Mesendoderm (in vitro differentiated cells): ENCODE measurements around the gene FOXP1.
A peak's percentile ranks its signal among the peaks of the same experiment; 100 is the strongest.

Experiments used
- DNase-seq: peaks from one replicate; pipeline ENCODE4 v3.0.0; 2013
- H2AK5ac ChIP-seq: 2 replicates; pipeline ENCODE4 v1.6.1; 2013; ENCODE audit warnings: low read length, inconsistent platforms
- H2BK120ac ChIP-seq: 2 replicates; pipeline ENCODE4 v1.6.1; 2013; ENCODE audit warnings: low read depth, mild to moderate bottlenecking, low read length, moderate library complexity, mixed read lengths
- H2BK15ac ChIP-seq: replicated peaks from 2 replicates; pipeline ENCODE4 v1.6.1; 2013; ENCODE audit warnings: low read depth, mild to moderate bottlenecking, moderate library complexity
- H2BK5ac ChIP-seq: 2 replicates; pipeline ENCODE4 v1.6.1; 2013; ENCODE audit warnings: low read length, inconsistent platforms
- H3K18ac ChIP-seq: 2 replicates; pipeline ENCODE4 v1.6.1; 2013; ENCODE audit warnings: mild to moderate bottlenecking, low read length, mixed read lengths
- H3K23ac ChIP-seq: one replicate; pipeline ENCODE4 v1.6.1; 2013; ENCODE audit warnings: low read length
- H3K27ac ChIP-seq: 2 replicates; pipeline ENCODE4 v1.5.1; 2013; ENCODE audit warnings: low read depth, mild to moderate bottlenecking, inconsistent platforms, low read length, moderate library complexity
- H3K27me3 ChIP-seq: 2 replicates; pipeline ENCODE4 v1.6.1; 2013; ENCODE audit warnings: low read length, control low read depth, mild to moderate bottlenecking, inconsistent platforms; ENCODE audit not compliant: insufficient read depth, poor library complexity
- H3K36me3 ChIP-seq: 2 replicates; pipeline ENCODE4 v1.6.1; 2013; ENCODE audit warnings: low read length, inconsistent platforms; ENCODE audit not compliant: control insufficient read depth, insufficient read depth
- H3K4ac ChIP-seq: one replicate; pipeline ENCODE4 v1.6.1; 2013; ENCODE audit warnings: low read depth, mild to moderate bottlenecking, low read length, moderate library complexity
- H3K4me1 ChIP-seq: 2 replicates; pipeline ENCODE4 v1.6.1; 2013; ENCODE audit warnings: low read depth, low read length, inconsistent platforms; ENCODE audit not compliant: control insufficient read depth
- H3K4me2 ChIP-seq: 2 replicates; pipeline ENCODE4 v1.6.1; 2013; ENCODE audit warnings: low read length
- H3K4me3 ChIP-seq: 2 replicates; pipeline ENCODE4 v1.5.1; 2013; ENCODE audit warnings: mild to moderate bottlenecking, low read length
- H3K56ac ChIP-seq: one replicate; pipeline ENCODE4 v1.6.1; 2013; ENCODE audit warnings: low read length
- H3K79me1 ChIP-seq: 2 replicates; pipeline ENCODE4 v1.6.1; 2013; ENCODE audit warnings: low read length, inconsistent platforms
- H3K79me2 ChIP-seq: 2 replicates; pipeline ENCODE4 v1.6.1; 2013; ENCODE audit warnings: mild to moderate bottlenecking, low read length; ENCODE audit not compliant: control insufficient read depth, insufficient read depth
- H3K9ac ChIP-seq: 2 replicates; pipeline ENCODE4 v1.6.1; 2013; ENCODE audit warnings: low read length, inconsistent platforms
- H4K5ac ChIP-seq: one replicate; pipeline ENCODE4 v1.6.1; 2013; ENCODE audit warnings: low read length
- H4K8ac ChIP-seq: one replicate; pipeline ENCODE4 v1.6.1; 2013; ENCODE audit warnings: low read depth, mild to moderate bottlenecking, control low read depth, low read length, moderate library complexity
- WGBS: extraction: QIAGEN DNeasy Blood & Tissue Kit; methylation state at CpG from one replicate; pipeline ENCODE4 v1.1.7; 2013; ENCODE audit warnings: low lambda C conversion rate, missing lambda C conversion rate; ENCODE audit not compliant: insufficient coverage; ENCODE audit errors: extremely low coverage; 5-methylcytosine and 5-hydroxymethylcytosine counted together

The FOXP1 gene

GRCh38 chr3:71489315-71489761 lies 94.2 kb downstream of the FOXP1 start:
- no peak overlapping the region for H3K4me3 ChIP-seq
- H3K79me1 ChIP-seq, result no peaks in the 10 kb centered on the region
- no peaks in the 10 kb centered on the region for H3K27me3 ChIP-seq
- no peak overlapping the region for H2BK5ac ChIP-seq
- no peak overlapping the region for H3K4ac ChIP-seq
- no peak overlapping the region for H2BK15ac ChIP-seq
- no CpG with 5 or more reads among the region's 9 CpGs for WGBS
- H4K5ac ChIP-seq, result no peak overlapping the region
- H3K27ac ChIP-seq, result no peak overlapping the region
- H3K9ac ChIP-seq, result no peak overlapping the region
- H2BK120ac ChIP-seq, result no peak overlapping the region
- H3K79me2 ChIP-seq, result no peaks in the 10 kb centered on the region
- no peak for DNase-seq
- no peaks in the 10 kb centered on the region for H3K4me1 ChIP-seq
- no peaks in the 10 kb centered on the region for H3K36me3 ChIP-seq
- H3K4me2 ChIP-seq, result no peak overlapping the region
- peak overlapping the region; percentile 7 for H3K18ac ChIP-seq
- H2AK5ac ChIP-seq, result no peak overlapping the region
- H3K56ac ChIP-seq, result no peak overlapping the region
- no peak overlapping the region for H4K8ac ChIP-seq
- H3K23ac ChIP-seq, result no peak overlapping the region

GRCh38 chr3:71488882-71489281 lies 94.6 kb downstream of the FOXP1 start:
- Histone ChIP-seq H3K36me3 (no peaks in the 10 kb centered on the region), H2BK5ac (no peak overlapping the region), H3K4ac (peak overlapping the region; percentile 31), H3K56ac (no peak overlapping the region), H3K4me1 (no peaks in the 10 kb centered on the region), H3K79me2 (no peaks in the 10 kb centered on the region), H3K9ac (no peak overlapping the region), H3K18ac (peak overlapping the region; percentile 7), H3K79me1 (no peaks in the 10 kb centered on the region), H3K27me3 (no peaks in the 10 kb centered on the region), H3K23ac (no peak overlapping the region), H3K27ac (no peak overlapping the region), H2BK120ac (no peak overlapping the region), H3K4me3 (no peak overlapping the region), H2AK5ac (no peak overlapping the region), H3K4me2 (no peak overlapping the region), H4K5ac (no peak overlapping the region), H2BK15ac (no peak overlapping the region), H4K8ac (no peak overlapping the region)
- WGBS, result no CpG with 5 or more reads among the region's 9 CpGs
- no peak for DNase-seq

GRCh38 chr3:71488391-71488809 lies 95.1 kb downstream of the FOXP1 start:
- Histone ChIP-seq H3K4me1 (no peaks in the 10 kb centered on the region), H3K9ac (no peak overlapping the region), H3K4me2 (no peak overlapping the region), H3K36me3 (no peaks in the 10 kb centered on the region), H3K18ac (no peak overlapping the region), H3K27me3 (no peaks in the 10 kb centered on the region), H2BK120ac (no peak overlapping the region), H3K79me1 (no peaks in the 10 kb centered on the region), H4K8ac (no peak overlapping the region), H2BK5ac (no peak overlapping the region), H3K56ac (no peak overlapping the region), H4K5ac (no peak overlapping the region), H2AK5ac (no peak overlapping the region), H3K4me3 (no peak overlapping the region), H3K27ac (no peak overlapping the region), H2BK15ac (no peak overlapping the region), H3K79me2 (no peaks in the 10 kb centered on the region), H3K4ac (no peak overlapping the region), H3K23ac (no peak overlapping the region)
- DNase-seq, result no peak
- no CpG with 5 or more reads among the region's 6 CpGs for WGBS

- no CpG with 5 or more reads among the region's 5 CpGs for WGBS
- Histone ChIP-seq H3K4me1 (no peaks in the 10 kb centered on the region), H3K9ac (no peak overlapping the region), H3K4me2 (no peak overlapping the region), H3K79me1 (no peaks in the 10 kb centered on the region), H4K5ac (no peak overlapping the region), H3K4me3 (no peak overlapping the region), H3K27me3 (no peaks in the 10 kb centered on the region), H3K18ac (no peak overlapping the region), H4K8ac (no peak overlapping the region), H3K27ac (no peak overlapping the region), H2AK5ac (no peak overlapping the region), H2BK120ac (no peak overlapping the region), H3K56ac (no peak overlapping the region), H3K4ac (no peak overlapping the region), H3K79me2 (no peaks in the 10 kb centered on the region), H3K36me3 (no peaks in the 10 kb centered on the region), H2BK5ac (no peak overlapping the region), H2BK15ac (no peak overlapping the region), H3K23ac (no peak overlapping the region)
- no peak for DNase-seq
Measured at GRCh38 chr3:71487418-71487817, 96.1 kb downstream of the FOXP1 start.

- H3K18ac ChIP-seq, result no peak overlapping the region
- WGBS, result no CpG with 5 or more reads among the region's 6 CpGs
Measured at GRCh38 chr3:71486831-71487230, 96.7 kb downstream of the FOXP1 start.

GRCh38 chr3:71485896-71486295 lies 97.6 kb downstream of the FOXP1 start:
- Histone ChIP-seq H3K27ac (no peak overlapping the region), H2BK5ac (no peak overlapping the region), H2BK15ac (no peak overlapping the region), H3K79me2 (no peaks in the 10 kb centered on the region), H3K9ac (no peak overlapping the region), H3K36me3 (no peaks in the 10 kb centered on the region), H3K4ac (no peak overlapping the region), H3K4me3 (no peak overlapping the region), H3K18ac (no peak overlapping the region), H3K4me1 (no peaks in the 10 kb centered on the region), H3K56ac (no peak overlapping the region), H2AK5ac (no peak overlapping the region), H4K5ac (no peak overlapping the region), H3K4me2 (no peak overlapping the region), H3K23ac (no peak overlapping the region), H4K8ac (no peak overlapping the region), H3K79me1 (no peaks in the 10 kb centered on the region), H2BK120ac (no peak overlapping the region), H3K27me3 (no peaks in the 10 kb centered on the region)
- DNase-seq, result no peak
- WGBS, result no CpG with 5 or more reads among the region's 1 CpG

More at GRCh38 chr3:71486831-71487230, 96.7 kb downstream of the FOXP1 start:
- Histone ChIP-seq H3K27ac (no peak overlapping the region), H3K79me1 (no peaks in the 10 kb centered on the region), H3K4me3 (no peak overlapping the region), H2AK5ac (no peak overlapping the region), H3K79me2 (no peaks in the 10 kb centered on the region), H3K4ac (no peak overlapping the region), H3K36me3 (no peaks in the 10 kb centered on the region), H3K27me3 (no peaks in the 10 kb centered on the region), H2BK120ac (no peak overlapping the region), H3K23ac (no peak overlapping the region), H2BK5ac (no peak overlapping the region), H4K8ac (no peak overlapping the region), H3K9ac (no peak overlapping the region), H3K4me1 (no peaks in the 10 kb centered on the region), H4K5ac (no peak overlapping the region), H2BK15ac (no peak overlapping the region), H3K56ac (no peak overlapping the region), H3K4me2 (no peak overlapping the region)
- no peak for DNase-seq
